Motor neuron (in vitro differentiated cells): ENCODE measurements around the gene HTR6. TPM values are rescaled to one million over a fixed set of nuclear protein-coding genes. Genes with fewer than 3 reads are reported as not detected.
"Not testable (repeated sequence)": the region's sequence is repeated elsewhere in the genome, so short reads cannot be mapped to it uniquely, and the experiment has no call there.

Experiments used
- ATAC-seq, 8 experiments: fragments of 200-7000 bp; cut with Tn5 transposase; replicated peaks in 6 of 8; 2 replicates each; pipeline ENCODE4 v1.8.0; 2021; ENCODE audit warnings: mild to moderate bottlenecking in 8 of 8, moderate library complexity in 8 of 8
- H3K27ac ChIP-seq, 2 donors: fragments of 250-450 bp; sonication (Bioruptor Pico); 2 replicates each; pipeline ENCODE4 v1.9.0; 2021; ENCODE audit warnings: antibody characterized with exemption in 2 of 2, mild to moderate bottlenecking in 2 of 2, moderate library complexity in 1 of 2
- H3K4me1 ChIP-seq, 2 donors: fragments of 250-450 bp; sonication (Bioruptor Pico); replicated peaks in 1 of 2; 2 replicates each; pipeline ENCODE4 v1.6.1; 2021; ENCODE audit warnings: antibody characterized with exemption in 2 of 2, mild to moderate bottlenecking in 2 of 2, moderate library complexity in 1 of 2
- H3K4me3 ChIP-seq, 5 donors: fragments of 250-450 bp; sonication (Bioruptor Pico); 2 replicates each; pipeline ENCODE4 v1.9.0; 2021; ENCODE audit warnings: antibody characterized with exemption in 5 of 5, mild to moderate bottlenecking in 5 of 5, moderate library complexity in 4 of 5
- WGBS, 10 experiments: fragments of 450-650 bp; shearing (Covaris generic); methylation state at CpG; one replicate each; pipeline ENCODE4 v1.0.0; 2022; 5-methylcytosine and 5-hydroxymethylcytosine counted together
- in situ Hi-C, 9 experiments: fragments of 400-800 bp; cut with MboI; loops; one replicate each; pipeline ENCODE4 v1.15.0; 2021; ENCODE audit warnings: low sequenced_read_pairs in 9 of 9, low pct_unique_long_range_greater_than_20kb in 2 of 9; ENCODE audit not compliant: unreplicated experiment in 9 of 9
- total RNA-seq, 8 experiments: library from RNA; unstranded; fragments of 300-600 nt; gene quantifications; 2 replicates each; pipeline versions ENCODE4 v1.2.3 to v1.2.4, GENCODE V29; 2022

The HTR6 gene
- total RNA-seq, 8 experiments from 2014 or later, result 0.05 to 0.56 (median 0.31) TPM; not detected in 1

- WGBS, 10 experiments, result 8 to 100% (median 74%) methylated on average over 1 to 4 of the region's 4 CpGs; no CpG with 5 or more reads in 2 of the 10 experiments
- Histone ChIP-seq H3K27ac (no peak overlapping the region), H3K4me1 (peaks cover 5% of the 10 kb centered on the region in 2 donors), H3K4me3 (no peak overlapping the region)
- ATAC-seq, result no peak
- in situ Hi-C loops, result loop anchor here in 2 of 9 experiments (25.0 kb wide), 1 partner anchor 242 kb away; no protein-coding TSS in a partner anchor
These were observed 35.3 kb upstream of the HTR6 start for GRCh38 chr1:19629357-19629756.

DNA sequence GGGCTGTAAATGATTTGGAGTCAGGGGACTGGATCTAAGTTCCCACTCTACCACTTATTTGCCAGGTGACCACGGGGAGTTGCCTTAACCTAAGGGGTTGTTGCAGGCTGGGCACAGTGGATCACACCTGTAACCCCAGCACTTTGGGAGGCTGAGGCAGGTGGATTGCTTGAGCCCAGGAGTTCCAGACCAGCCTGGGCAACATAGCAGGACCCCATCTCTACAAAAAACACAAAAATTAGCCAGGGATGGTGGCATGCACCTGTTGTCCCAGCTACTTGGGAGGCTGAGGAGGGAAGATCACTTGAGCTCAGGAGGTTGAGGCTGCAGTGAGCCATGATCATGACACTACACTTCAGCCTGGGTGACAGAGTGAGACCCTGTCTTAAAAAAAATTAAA lies 34.5 kb upstream of the HTR6 start:
- in situ Hi-C loops, result loop anchor here in 2 of 9 experiments (25.0 kb wide), 1 partner anchor 243 kb away; no protein-coding TSS in a partner anchor
- ATAC-seq, H3K4me3 ChIP-seq, H3K27ac ChIP-seq, H3K4me1 ChIP-seq: not testable (repeated sequence)
- WGBS, 10 experiments, result 60 to 100% (median 100%) methylated on average over 1 of the region's 1 CpG; no CpG with 5 or more reads in 7 of the 10 experiments

DNA sequence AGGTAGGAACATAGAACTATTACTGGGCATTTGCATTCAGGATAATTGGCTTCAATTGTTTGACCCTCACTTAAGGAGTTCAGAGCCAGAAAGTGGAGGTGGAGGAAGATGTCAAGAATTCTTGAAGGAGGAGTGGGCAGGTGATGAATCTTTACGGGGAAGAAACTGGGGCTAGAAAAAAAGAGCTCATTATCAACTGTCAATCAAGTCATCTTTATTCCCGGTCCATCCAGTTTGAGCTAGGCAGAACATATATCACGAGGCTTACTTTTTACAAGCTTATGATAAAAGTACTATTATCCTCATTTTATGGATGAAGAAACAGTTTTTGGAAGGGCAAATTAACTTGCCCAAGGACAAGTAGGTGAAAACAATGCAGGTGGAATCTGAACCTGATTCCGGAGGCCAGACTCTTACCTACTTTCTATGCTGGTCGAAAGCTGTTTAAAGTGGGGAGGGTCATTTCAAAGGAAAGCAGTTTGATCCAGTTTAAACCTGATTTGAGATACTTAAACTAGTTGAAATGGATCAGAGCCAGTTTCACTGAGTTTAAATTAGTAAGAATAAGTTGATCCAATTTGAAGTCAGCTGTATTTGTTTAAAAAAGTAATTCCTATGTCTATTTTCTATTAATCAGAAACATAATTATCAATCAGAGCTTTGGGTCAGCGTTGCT lies 33.8 kb upstream of the HTR6 start:
- Histone ChIP-seq H3K4me1 (peaks cover 5% of the 10 kb centered on the region in 2 donors), H3K27ac (no peak overlapping the region), H3K4me3 (no peak overlapping the region)
- ATAC-seq, result no peak
- WGBS, 10 experiments, result 66 to 100% (median 80%) methylated on average over 1 to 6 of the region's 6 CpGs; no CpG with 5 or more reads in 1 of the 10 experiments
- in situ Hi-C loops, result loop anchor here in 2 of 9 experiments (25.0 kb wide), 1 partner anchor 244 kb away; no protein-coding TSS in a partner anchor

DNA sequence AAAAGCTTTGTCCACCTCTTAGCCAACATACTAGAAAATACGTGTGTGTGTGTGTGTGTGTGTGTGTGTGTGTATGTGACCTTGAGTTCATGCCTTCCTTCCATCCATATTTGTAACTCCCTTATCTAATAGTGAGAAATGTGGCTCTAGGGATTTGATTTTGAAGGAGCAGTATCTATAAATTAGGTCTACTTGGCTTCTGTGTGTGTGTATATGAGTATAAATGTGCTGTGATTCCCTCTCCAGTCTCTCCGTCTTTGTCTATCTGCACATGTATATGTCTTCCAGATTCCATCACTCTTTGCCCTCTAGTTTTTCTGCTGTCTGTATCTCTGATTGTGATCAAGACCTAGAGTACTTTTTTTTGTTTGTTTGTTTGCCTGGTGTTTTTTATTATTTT lies 32.5 kb upstream of the HTR6 start:
- H3K4me3 ChIP-seq, result no peak overlapping the region
- H3K27ac ChIP-seq, result no peak overlapping the region
- WGBS, 10 experiments, result 43 to 100% (median 90%) methylated on average over 1 to 2 of the region's 2 CpGs; no CpG with 5 or more reads in 3 of the 10 experiments
- peaks cover 5% of the 10 kb centered on the region in 2 donors for H3K4me1 ChIP-seq
- in situ Hi-C loops, result loop anchor here in 2 of 9 experiments (25.0 kb wide), 1 partner anchor 245 kb away; no protein-coding TSS in a partner anchor
- ATAC-seq, result peak in 4 of 8 experiments; percentile 34 to 79 (median 52)

GRCh38 chr1:19633106-19633505 lies 31.6 kb upstream of the HTR6 start:
- in situ Hi-C loops, result loop anchor here in 2 of 9 experiments (25.0 kb wide), 1 partner anchor 246 kb away; no protein-coding TSS in a partner anchor
- H3K4me1 ChIP-seq, result peaks cover 5% of the 10 kb centered on the region in 2 donors
- no peak overlapping the region for H3K4me3 ChIP-seq
- WGBS, 10 experiments, result 20 to 100% (median 73%) methylated on average over 1 to 2 of the region's 2 CpGs; no CpG with 5 or more reads in 1 of the 10 experiments
- ATAC-seq, result no peak
- H3K27ac ChIP-seq, result no peak overlapping the region

DNA sequence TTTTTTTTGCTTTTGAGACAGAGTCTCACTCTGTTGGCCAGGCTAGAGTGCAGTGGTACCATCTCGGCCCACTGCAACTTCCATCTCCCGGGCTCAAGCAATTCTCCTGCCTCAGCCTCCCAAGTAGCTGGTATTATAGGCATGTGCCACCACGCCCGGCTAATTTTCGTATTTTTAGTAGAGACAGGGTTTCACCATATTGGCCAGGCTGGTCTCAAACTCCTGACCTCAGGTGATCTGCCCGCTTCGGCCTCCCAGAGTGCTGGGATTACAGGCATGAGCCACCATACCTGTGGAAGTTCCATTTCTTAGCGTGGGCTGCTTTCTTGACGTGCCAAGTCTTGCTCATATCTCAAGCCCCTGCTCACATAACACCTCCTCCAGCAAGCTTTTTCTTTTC lies 29.6 kb upstream of the HTR6 start:
- not testable (repeated sequence) for H3K4me3 ChIP-seq, ATAC-seq, H3K27ac ChIP-seq, H3K4me1 ChIP-seq
- in situ Hi-C loops, result loop anchor here in 2 of 9 experiments (25.0 kb wide), 1 partner anchor 248 kb away; no protein-coding TSS in a partner anchor
- 82 to 100% (median 94%) methylated on average over 1 to 9 of the region's 9 CpGs; no CpG with 5 or more reads in 1 of the 10 experiments for WGBS, 10 experiments

GRCh38 chr1:19635646-19636045 lies 29.0 kb upstream of the HTR6 start:
- no peak for ATAC-seq
- Histone ChIP-seq H3K4me1 (peaks cover 5% of the 10 kb centered on the region in 2 donors), H3K4me3 (no peak overlapping the region), H3K27ac (no peak overlapping the region)
- 67 to 100% (median 89%) methylated on average over 1 to 4 of the region's 4 CpGs; no CpG with 5 or more reads in 3 of the 10 experiments for WGBS, 10 experiments
- in situ Hi-C loops, result loop anchor here in 2 of 9 experiments (25.0 kb wide), 1 partner anchor 248 kb away; no protein-coding TSS in a partner anchor

- WGBS, 10 experiments, result 50 to 90% (median 71%) methylated on average over 1 to 5 of the region's 5 CpGs; no CpG with 5 or more reads in 3 of the 10 experiments
- in situ Hi-C loops, result loop anchor here in 2 of 9 experiments (25.0 kb wide), 1 partner anchor 249 kb away; no protein-coding TSS in a partner anchor
- no peak overlapping the region for H3K4me3 ChIP-seq
- H3K4me1 ChIP-seq, result peaks cover 5% of the 10 kb centered on the region in 2 donors
- H3K27ac ChIP-seq, result no peak overlapping the region
- no peak for ATAC-seq
These were observed 28.6 kb upstream of the HTR6 start for GRCh38 chr1:19636065-19636464.

GRCh38 chr1:19636749-19637148 lies 27.9 kb upstream of the HTR6 start:
- not testable (repeated sequence) for H3K4me3 ChIP-seq, ATAC-seq, H3K27ac ChIP-seq, H3K4me1 ChIP-seq
- WGBS, 10 experiments, result 29 to 100% (median 80%) methylated on average over 1 to 6 of the region's 10 CpGs; no CpG with 5 or more reads in 2 of the 10 experiments
- in situ Hi-C loops, result loop anchor here in 2 of 9 experiments (25.0 kb wide), 1 partner anchor 249 kb away; no protein-coding TSS in a partner anchor

DNA sequence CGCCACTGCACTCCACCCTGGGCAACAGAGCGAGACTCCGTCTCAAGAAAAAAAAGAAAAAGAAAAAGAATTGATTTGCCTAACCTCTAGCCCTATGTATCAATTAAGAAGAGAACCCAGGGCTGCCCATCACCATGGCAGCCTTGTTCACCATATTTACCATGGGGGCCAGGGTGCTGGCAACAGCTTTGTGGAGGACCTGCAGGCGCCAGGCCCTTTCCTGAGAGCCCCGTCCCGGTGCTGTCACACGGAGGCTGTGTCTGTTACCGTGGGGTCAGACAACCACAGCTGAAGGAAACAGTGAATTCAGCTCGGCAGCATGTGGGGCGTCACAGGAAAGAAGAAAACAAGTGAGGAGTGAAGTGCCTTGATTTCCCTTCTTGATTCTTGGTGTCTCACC lies 27.1 kb upstream of the HTR6 start:
- no peak for ATAC-seq
- Histone ChIP-seq H3K4me1 (peaks cover 0 to 2% of the 10 kb centered on the region in 2 donors), H3K4me3 (no peak overlapping the region), H3K27ac (no peak overlapping the region)
- 67 to 100% (median 86%) methylated on average over 1 to 7 of the region's 10 CpGs; no CpG with 5 or more reads in 3 of the 10 experiments for WGBS, 10 experiments
- in situ Hi-C loops, result loop anchor here in 2 of 9 experiments (25.0 kb wide), 1 partner anchor 250 kb away; no protein-coding TSS in a partner anchor

DNA sequence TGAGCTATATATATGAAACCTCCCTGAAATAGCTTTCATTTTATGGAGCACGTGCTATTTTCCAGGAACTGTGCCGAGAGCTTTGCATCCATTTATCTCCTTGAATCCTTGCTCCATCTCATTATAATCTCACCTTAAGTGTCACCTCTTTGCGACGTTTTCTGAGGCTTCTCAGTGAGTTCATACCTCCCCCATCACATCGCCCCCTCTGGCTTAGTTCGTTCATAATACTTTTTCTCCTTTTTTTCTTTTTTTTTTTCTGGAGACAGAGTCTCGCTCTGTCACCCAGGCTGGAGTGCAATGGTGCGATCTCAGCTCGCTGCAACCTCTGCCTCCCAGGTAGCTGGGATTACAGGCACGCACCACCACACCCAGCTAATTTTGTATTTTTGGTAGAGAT lies 25.4 kb upstream of the HTR6 start:
- H3K4me1 ChIP-seq, H3K4me3 ChIP-seq, H3K27ac ChIP-seq, ATAC-seq: not testable (repeated sequence)
- in situ Hi-C loops, result loop anchor here in 2 of 9 experiments (25.0 kb wide), 1 partner anchor 252 kb away; no protein-coding TSS in a partner anchor
- WGBS, 10 experiments, result 66 to 89% (median 81%) methylated on average over 1 to 10 of the region's 10 CpGs

- ATAC-seq, result peak in 2 of 8 experiments; percentile 4 to 8
- no peak overlapping the region for H3K27ac ChIP-seq
- in situ Hi-C loops, result loop anchor here in 2 of 9 experiments (25.0 kb wide), 1 partner anchor 253 kb away; no protein-coding TSS in a partner anchor
- no peak overlapping the region for H3K4me3 ChIP-seq
- WGBS, 10 experiments, result 11 to 83% (median 77%) methylated on average over 1 to 3 of the region's 3 CpGs; no CpG with 5 or more reads in 5 of the 10 experiments
- peaks cover 0 to 8% of the 10 kb centered on the region in 2 donors for H3K4me1 ChIP-seq
These were observed 24.7 kb upstream of the HTR6 start for GRCh38 chr1:19639999-19640362.
